ENCODE results near the gene NPPC. TPM values are rescaled to one million over a fixed set of nuclear protein-coding genes. Genes with fewer than 3 reads are reported as not detected.

Gene NPPC
- total and polyA plus RNA-seq, 10 of the 15 experiments (the other 5 are each of a cell fraction or from before 2014, with no cell fraction given) = 0.15 TPM; not detected in 9

- no peak overlapping the region for H3K27ac ChIP-seq (ENCODE audit: control insufficient read depth, insufficient read depth)
- SMC1A ChIA-PET (ENCODE audit: uncharacterized antibody, unreplicated experiment) = interaction anchor here (0.5 to 3.2 kb wide), 4 partner anchors 217 to 403 kb away, joined by 3 to 11 read pairs (median 4); no protein-coding TSS in a partner anchor
- no peaks in the 10 kb centered on the region for H3K79me2 ChIP-seq (ENCODE audit: control insufficient read depth, insufficient read depth, low read length)
- WGBS (ENCODE audit: insufficient coverage, insufficient replicate concordance, low lambda C conversion rate, missing lambda C conversion rate) = 48% methylated on average over 24 of the region's 24 CpGs
- POLR2A ChIA-PET = no interaction called here
- ATAC-seq = no peak
- peaks cover 6 to 11% of the 10 kb centered on the region in 2 experiments; a peak in 3 of 4 replicates for H3K27me3 ChIP-seq (replicated peaks in 1 of 2; ENCODE audit: control insufficient read depth in 2 of 2, insufficient read depth in 2 of 2, low read length in 1 of 2)
- peaks cover 13% of the 10 kb centered on the region for H3K4me1 ChIP-seq (ENCODE audit: control insufficient read depth, insufficient read depth, low read length)
- no peak overlapping the region for H3K9ac ChIP-seq (ENCODE audit: control insufficient read depth, insufficient read depth, low read length)
- TF ChIP-seq SUPT20H (IDR thresholded peaks at IDR 0.05; ENCODE audit: borderline replicate concordance, control insufficient read depth, low read depth, low read length) = no peak
- TF ChIP-seq TARDBP (IDR thresholded peaks at IDR 0.05; ENCODE audit: borderline replicate concordance) = no peak
- TF ChIP-seq RCOR1 (conservative IDR thresholded peaks at IDR 0.05; ENCODE audit: low read depth, low read length) = no peak
- TF ChIP-seq RAD51 (IDR thresholded peaks at IDR 0.05) = no peak
- TF ChIP-seq CHD4 (IDR thresholded peaks at IDR 0.05) = no peak
- TF ChIP-seq YBX1 (IDR thresholded peaks at IDR 0.05) = no peak
- no peak for TF ChIP-seq NR2C1 (IDR thresholded peaks at IDR 0.05)
- TF ChIP-seq ZNF622 (IDR thresholded peaks at IDR 0.05) = no peak
- in situ Hi-C loops (cut with MboI) = loop anchor here (5.0 kb wide), 1 partner anchor 218 kb away; no protein-coding TSS in a partner anchor
- RAD21 ChIA-PET (ENCODE audit: unreplicated experiment) = interaction anchor here (1.4 to 1.5 kb wide), 2 partner anchors 352 to 403 kb away, joined by 3 read pairs; no protein-coding TSS in a partner anchor
- no peak overlapping the region for H3K4me3 ChIP-seq
- no peak for FAIRE-seq
- no peaks in the 10 kb centered on the region for H3K36me3 ChIP-seq (ENCODE audit: control insufficient read depth in 2 of 2, insufficient read depth in 2 of 2, low read length in 1 of 2)
- no peak overlapping the region for H3K4me2 ChIP-seq (ENCODE audit: control insufficient read depth, insufficient read depth)
- no TSS peak for BruUV-seq (replicated peaks)
- no peak for DNase-seq (ENCODE audit: low read depth, low spot score)
- H2AFZ ChIP-seq (ENCODE audit: control insufficient read depth, low read depth, low read length) = no peak overlapping the region
- CTCF ChIA-PET = interaction anchor here (0.6 to 4.6 kb wide), 9 partner anchors 19 to 403 kb away, joined by 3 to 21 read pairs (median 4); no protein-coding TSS in a partner anchor
- no peaks in the 10 kb centered on the region for H4K20me1 ChIP-seq (ENCODE audit: control insufficient read depth, insufficient read depth)
- intact Hi-C loops (cut with micrococcal nuclease; ENCODE audit: unreplicated experiment) = loop anchor here (10.0 kb wide), 1 partner anchor 371 kb away; no protein-coding TSS in a partner anchor
- no peaks in the 10 kb centered on the region for H3K9me3 ChIP-seq (replicated peaks; ENCODE audit: control insufficient read depth, insufficient read depth, low read length)
These were observed 2.0 kb downstream of the NPPC start for GRCh38 chr2:231923951-231924888.
